ENCODE measurements around the gene BCCIP.

- TF ChIP-seq CTCF (IDR thresholded peaks at IDR 0.05) (no peak), POLR2A (IDR thresholded peaks at IDR 0.05) (no peak), POLR2AphosphoS5 (IDR thresholded peaks at IDR 0.05; ENCODE audit: insufficient read depth in 1 of 2, low read depth in 1 of 2) (no peak)
Measured at GRCh38 chr10:125880719-125881118, 57.4 kb downstream of the BCCIP start.
